ENCODE measurements around the gene PIK3R2.
"Not testable (repeated sequence)": the region's sequence is repeated elsewhere in the genome, so short reads cannot be mapped to it uniquely, and the experiment has no call there.

PIK3R2 gene

GRCh38 chr19:18202397-18202777 lies 49.4 kb downstream of the PIK3R2 start:
- no peak for DNase-seq (ENCODE audit: low read depth in 1 of 2, low spot score in 1 of 2)

DNA sequence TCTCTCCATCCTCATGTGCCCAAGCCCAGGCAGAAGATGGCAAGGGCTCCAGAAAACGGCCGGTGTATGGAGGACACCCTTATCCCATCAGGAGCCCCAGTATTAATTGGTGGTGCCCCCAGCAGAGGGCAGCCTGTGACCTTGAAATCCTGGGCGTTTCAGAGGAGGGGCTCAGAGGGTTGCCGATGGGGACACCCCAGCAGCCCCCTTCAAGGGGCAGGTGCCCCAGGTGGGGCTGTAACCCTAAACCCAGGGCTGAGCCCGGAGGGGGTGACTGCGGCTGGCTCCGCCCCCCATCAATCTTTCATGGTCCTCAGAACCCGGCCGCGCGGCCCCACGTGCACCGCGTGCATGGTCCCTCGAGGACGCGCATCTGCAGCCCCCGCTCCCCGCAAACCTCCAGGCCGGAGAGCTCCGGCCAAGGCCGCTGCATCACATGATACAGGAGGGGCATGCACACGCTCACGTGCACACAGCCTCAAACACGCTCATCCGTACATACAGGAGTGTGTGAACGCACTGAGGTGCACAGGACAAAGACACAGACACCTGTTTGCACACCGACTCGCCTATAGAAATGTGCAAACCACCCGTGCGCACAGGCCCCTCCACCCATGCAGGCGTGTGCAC lies 49.9 kb downstream of the PIK3R2 start:
- no peak for DNase-seq (ENCODE audit: low read depth in 1 of 2, low spot score in 1 of 2)

- DNase-seq (ENCODE audit: low read depth in 1 of 2, low spot score in 1 of 2): no peak
These were observed 50.5 kb downstream of the PIK3R2 start for GRCh38 chr19:18203408-18203862.

- peak; percentile 98 to 99 for DNase-seq (ENCODE audit: low read depth in 1 of 2, low spot score in 1 of 2)
These were observed 51.0 kb downstream of the PIK3R2 start, which contains the start of gene RAB3A for GRCh38 chr19:18203863-18204393. Gene RAB3A (minus strand): TSS chr19:18204042. CDS start chr19:18202740, 1,302 bp downstream.

GRCh38 chr19:18204394-18205199 lies 51.6 kb downstream of the PIK3R2 start:
- DNase-seq (ENCODE audit: low read depth in 1 of 2, low spot score in 1 of 2): no peak

- DNase-seq (ENCODE audit: low read depth in 1 of 2, low spot score in 1 of 2): peak in 1 of 2 donors; percentile 41
These were observed 52.4 kb downstream of the PIK3R2 start for GRCh38 chr19:18205200-18205892.

- no peak for DNase-seq (ENCODE audit: low read depth in 1 of 2, low spot score in 1 of 2)
These were observed 53.1 kb downstream of the PIK3R2 start for GRCh38 chr19:18206018-18206417.

DNA sequence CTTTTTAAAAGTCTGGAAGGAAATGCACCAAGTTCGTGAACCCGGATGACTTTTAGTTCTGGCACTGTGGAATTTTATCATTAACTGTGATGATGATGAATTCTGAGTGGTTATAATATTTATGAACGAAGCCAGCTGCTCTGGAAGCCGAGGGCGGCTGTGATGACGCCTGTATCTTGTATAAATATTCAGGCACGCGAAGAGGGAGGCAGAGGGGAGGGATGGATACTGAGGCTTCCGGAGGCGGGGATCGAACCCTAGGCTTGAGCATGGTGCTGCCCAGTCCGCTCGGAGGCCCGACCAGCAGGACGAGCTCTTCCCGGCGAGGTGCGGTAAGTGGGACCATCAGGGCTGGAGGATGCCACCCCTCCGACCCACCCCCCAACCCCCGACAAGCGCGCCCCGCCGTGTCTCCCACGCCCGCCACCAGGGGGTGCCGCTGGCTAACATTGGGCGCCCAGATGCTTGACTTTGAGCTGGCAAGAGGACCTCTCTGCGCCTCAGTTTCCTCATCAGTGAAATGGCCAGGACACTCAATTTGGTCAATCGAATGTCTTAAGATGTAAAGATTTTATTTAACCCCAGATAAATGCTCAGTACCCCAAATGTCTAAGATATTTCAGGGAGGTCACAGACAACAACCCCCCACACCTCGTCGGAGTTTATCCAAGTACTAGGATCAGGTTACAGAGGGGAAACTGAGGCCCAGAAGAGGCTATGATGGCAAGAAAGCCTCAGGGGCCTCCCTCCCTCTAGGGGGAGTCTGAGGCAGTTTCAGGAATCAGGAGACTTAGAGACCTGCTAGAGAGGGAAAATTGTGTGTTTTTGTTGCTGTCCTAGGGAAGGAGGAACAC lies 55.4 kb downstream of the PIK3R2 start:
- DNase-seq (ENCODE audit: low read depth in 1 of 2, low spot score in 1 of 2): peak in 1 of 2 donors; percentile 52

- not testable (repeated sequence) for DNase-seq (ENCODE audit: low read depth in 1 of 2, low spot score in 1 of 2)
These were observed 56.9 kb downstream of the PIK3R2 start for GRCh38 chr19:18209912-18210311.

- DNase-seq (ENCODE audit: low read depth in 1 of 2, low spot score in 1 of 2): no peak
These were observed 58.7 kb downstream of the PIK3R2 start for GRCh38 chr19:18211683-18212082.

- no peak for DNase-seq (ENCODE audit: low read depth in 1 of 2, low spot score in 1 of 2)
These were observed 61.9 kb downstream of the PIK3R2 start for GRCh38 chr19:18214779-18215433.

GRCh38 chr19:18216789-18217188 lies 63.8 kb downstream of the PIK3R2 start:
- no peak for DNase-seq (ENCODE audit: low read depth in 1 of 2, low spot score in 1 of 2)

- DNase-seq (ENCODE audit: low read depth in 1 of 2, low spot score in 1 of 2): no peak
These were observed 65.2 kb downstream of the PIK3R2 start for GRCh38 chr19:18218159-18218558.

GRCh38 chr19:18218600-18218999 lies 65.6 kb downstream of the PIK3R2 start:
- no peak for DNase-seq (ENCODE audit: low read depth in 1 of 2, low spot score in 1 of 2)
